Astrocyte of the cerebellum (primary cell): ENCODE data around the gene ELL2.
A peak's percentile ranks its signal among the peaks of the same experiment; 100 is the strongest.

Experiments used
- DNase-seq: peaks from one replicate; pipeline ENCODE4 v3.0.0-alpha.2; 2011; ENCODE audit warnings: low read depth
- H3K4me3 ChIP-seq: 2 replicates; pipeline ENCODE4 v1.5.1; 2011; ENCODE audit warnings: mild to moderate bottlenecking, low read depth, low read length, moderate library complexity
- CTCF ChIP-seq: IDR thresholded peaks from 2 replicates; pipeline ENCODE4 v1.5.1; 2012; ENCODE audit warnings: low read length, low read depth, moderate library complexity, mild to moderate bottlenecking; ENCODE audit errors: missing control alignments
- in situ Hi-C: cut with HindIII; loops from 2 replicates; pipeline ENCODE4 v1.10.0; 2017; ENCODE audit warnings: low sequenced_read_pairs

The ELL2 gene

GRCh38 chr5:95961617-95962474 lies at the start of gene ELL2:
Gene ELL2, minus strand, starts transcription at chr5:95961851. Its CDS starts 130 bp downstream, at chr5:95961721.
- TF ChIP-seq CTCF = no peak
- DNase-seq = peak; percentile 96
- in situ Hi-C loops = no loop called here
- H3K4me3 ChIP-seq = peak within 1 kb of the TSS; percentile 96

DNA sequence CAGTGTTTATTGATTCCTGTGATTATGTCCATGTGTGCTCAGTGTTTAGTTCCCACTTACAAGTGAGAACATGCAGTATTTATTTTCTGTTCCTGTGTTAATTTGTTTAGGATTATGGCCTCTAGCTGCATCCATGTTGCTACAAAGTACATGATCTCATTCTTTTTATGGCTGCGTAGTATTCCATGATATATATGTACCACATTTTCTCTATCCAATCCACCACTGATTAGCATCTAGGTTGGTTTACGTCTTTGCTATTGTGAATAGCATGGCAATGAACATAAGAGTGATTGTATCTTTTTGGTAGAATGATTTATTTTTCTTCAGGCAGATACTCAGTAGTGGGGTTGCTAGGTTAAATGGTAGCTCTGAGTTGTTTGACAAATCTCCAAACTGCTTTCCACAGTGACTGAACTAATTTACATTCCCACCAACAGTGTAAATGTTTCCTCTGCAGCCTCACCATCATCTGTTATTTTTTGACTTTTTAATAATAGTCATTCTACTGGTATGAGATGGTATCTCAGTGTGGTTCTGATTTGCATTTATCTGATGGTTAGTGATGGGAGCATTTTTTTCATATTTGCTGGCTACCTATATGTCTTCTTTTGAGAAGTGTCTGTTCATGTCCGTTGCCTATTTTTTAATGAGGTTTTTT lies 47.5 kb upstream of the ELL2 start:
- no peak for TF ChIP-seq CTCF
- H3K4me3 ChIP-seq = no peak overlapping the region
- no peak for DNase-seq
- in situ Hi-C loops = no loop called here

DNA sequence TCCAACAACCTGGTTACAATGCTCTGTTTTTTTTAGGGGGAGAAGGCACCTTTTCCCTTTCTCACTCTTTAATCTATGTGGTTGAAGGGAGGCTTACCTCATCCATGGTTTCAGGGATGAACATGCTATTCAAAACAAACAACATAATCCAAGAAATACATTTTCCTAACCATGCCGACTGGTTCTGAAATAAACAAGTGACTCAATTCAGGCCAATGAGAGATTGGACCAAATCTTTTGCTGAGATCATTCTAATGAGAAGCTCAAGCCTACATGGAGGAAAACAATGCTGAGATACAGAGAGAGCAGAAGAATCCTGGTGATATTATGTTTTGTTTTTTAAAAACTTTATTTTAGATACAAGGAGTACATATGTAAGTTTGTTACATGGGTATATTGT lies 46.8 kb upstream of the ELL2 start:
- no peak for DNase-seq
- no peak overlapping the region for H3K4me3 ChIP-seq
- no peak for TF ChIP-seq CTCF
- in situ Hi-C loops = no loop called here

- no peak for DNase-seq
- H3K4me3 ChIP-seq = no peak overlapping the region
- no peak for TF ChIP-seq CTCF
- in situ Hi-C loops = no loop called here
These were observed 45.4 kb upstream of the ELL2 start for GRCh38 chr5:96007051-96007450.

DNA sequence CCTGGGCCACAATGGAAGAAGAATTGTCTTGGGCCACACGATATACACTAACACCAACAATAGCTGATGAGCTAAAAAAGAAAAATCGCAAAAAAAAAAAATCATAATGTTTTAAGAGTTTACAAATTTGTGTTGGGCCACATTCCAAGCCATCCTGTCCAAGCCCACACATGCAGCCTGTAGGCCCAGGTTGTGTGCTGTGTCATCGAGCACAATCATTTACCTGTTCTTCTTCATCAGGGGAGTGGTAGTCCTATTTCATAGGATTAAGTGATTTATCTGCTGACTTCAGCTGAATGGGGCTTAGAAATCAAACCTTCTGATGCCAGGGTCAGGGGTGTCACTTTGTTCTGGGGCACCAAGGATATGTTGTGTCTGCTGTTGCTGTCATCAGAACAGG lies 44.6 kb upstream of the ELL2 start:
- in situ Hi-C loops = no loop called here
- H3K4me3 ChIP-seq = no peak overlapping the region

GRCh38 chr5:96004754-96005153 lies 43.1 kb upstream of the ELL2 start:
- in situ Hi-C loops = no loop called here
- TF ChIP-seq CTCF = no peak
- no peak for DNase-seq
- H3K4me3 ChIP-seq = no peak overlapping the region

More for the DNA sequence above, 44.6 kb upstream of the ELL2 start:
- no peak for TF ChIP-seq CTCF
- no peak for DNase-seq
